ENCODE results near the gene PSD4.

The PSD4 gene

DNA sequence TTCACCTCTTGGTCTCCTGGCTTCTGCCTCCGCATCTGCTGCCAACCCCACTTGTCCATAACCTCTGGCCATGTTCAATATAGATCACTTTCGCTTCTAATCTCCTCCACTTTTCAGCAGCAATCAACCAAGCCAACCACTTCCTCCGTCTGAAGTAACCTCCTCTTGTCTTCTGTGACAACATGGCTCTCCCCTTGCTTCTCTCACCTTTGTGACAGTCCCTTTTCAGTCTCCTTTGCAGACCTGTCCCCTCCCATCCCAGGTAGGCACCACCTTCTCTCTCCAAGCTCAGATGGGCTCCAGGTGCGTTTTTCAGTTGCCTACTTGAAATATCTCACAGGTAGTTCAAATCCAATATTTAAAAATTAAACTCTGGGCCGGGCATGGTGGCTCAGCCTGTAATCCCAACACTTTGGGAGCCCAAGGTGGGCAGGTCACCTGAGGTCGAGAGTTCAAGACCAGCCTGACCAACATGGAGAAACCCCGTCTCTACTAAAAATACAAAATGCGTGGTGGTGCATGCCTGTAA is 4.7 kb upstream of the PSD4 start:
- no peak for DNase-seq

- DNase-seq = no peak
Observed at GRCh38 chr2:113169586-113169985, 4.2 kb upstream of the PSD4 start.

GRCh38 chr2:113171334-113172075 is 2.3 kb upstream of the PSD4 start:
- DNase-seq = no peak

- DNase-seq = no peak
Observed at GRCh38 chr2:113172721-113173541, 840 bp upstream of the PSD4 start.

DNA sequence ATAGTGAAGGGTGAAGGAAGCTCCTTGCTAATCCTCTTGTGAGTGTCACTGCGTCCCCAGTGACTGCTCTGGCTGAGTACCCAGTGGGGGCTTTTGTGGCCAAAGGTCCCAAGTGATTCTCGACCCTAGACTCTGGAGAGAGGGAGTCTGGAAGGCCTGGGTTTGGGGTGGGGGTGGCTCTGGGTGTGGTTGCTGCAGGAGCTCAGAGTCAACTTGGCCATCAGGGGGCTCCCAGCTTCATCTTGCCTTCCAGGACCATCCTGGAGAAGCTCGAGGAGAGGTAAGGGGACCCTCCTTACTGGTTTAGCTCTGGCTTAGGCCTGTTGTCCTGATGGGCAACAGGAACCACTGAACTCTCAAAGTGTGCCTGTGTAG is 592 bp downstream of the PSD4 start:
- no peak for DNase-seq

GRCh38 chr2:113175042-113175628 is 1.4 kb downstream of the PSD4 start:
- DNase-seq = no peak

- DNase-seq = no peak
Observed at GRCh38 chr2:113175736-113176695, 2.2 kb downstream of the PSD4 start.

DNA sequence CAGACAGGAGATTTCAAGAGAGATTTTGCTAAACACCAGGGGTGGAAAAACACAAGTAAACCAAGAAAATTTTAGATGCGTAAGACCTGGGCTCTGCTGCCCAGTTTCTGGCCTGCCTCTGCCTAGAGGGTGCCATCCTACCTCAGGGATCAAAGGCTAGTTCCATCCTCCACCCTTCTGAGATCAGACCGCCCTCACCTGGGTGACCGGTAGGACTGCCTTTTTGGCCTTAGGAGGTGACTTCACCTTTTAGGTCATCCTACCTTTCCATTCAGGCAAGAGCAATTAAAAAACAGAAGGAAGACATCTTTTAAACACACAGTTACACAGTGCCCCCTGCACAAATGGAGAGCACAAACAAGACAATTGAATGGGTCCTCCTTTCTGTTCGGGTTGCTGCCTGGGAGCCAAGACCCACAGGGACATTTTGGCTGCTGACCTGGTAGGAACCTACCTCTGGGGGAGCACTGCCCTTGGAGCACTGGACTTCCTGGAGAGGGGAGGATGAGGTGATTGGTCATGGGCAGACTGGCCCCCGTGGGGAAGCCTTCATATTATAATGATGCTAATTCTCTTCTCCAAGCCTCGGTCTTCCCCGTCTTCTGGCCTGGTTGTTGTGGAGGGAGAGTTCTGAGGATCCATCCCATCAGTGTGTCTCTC is 3.1 kb downstream of the PSD4 start:
- no peak for DNase-seq

DNA sequence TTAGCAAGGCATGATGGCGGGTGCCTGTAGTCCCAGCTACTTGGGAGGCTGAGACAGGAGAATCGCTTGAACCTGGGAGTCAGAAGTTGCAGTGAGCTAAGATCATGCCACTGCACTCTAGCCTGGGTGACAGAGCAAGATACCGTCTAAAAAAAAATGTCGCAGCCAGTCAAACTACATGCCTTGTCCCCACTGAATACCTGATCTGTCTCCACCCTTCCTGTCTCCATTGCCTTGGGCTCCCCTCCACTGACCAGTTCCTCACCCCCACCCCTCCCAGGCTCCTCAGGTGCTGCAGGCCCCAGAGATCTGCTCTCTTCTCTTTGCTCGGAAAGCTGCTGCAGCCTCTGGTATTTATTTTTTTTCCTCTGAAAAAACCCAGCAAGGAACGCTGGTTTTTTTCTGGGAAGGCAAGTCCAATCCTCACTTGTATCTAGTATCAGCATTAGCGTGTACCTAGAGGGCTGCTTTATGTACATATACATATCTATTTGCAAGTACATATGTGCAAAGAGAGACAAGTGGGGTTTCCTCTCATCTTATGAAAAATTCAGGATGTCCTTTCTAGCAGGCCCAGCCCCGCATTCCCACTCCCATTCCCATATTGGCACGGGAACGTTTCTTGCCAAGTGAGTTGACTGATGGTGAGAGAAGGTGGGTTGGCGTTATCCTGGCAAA is 4.4 kb downstream of the PSD4 start:
- DNase-seq = no peak

DNA sequence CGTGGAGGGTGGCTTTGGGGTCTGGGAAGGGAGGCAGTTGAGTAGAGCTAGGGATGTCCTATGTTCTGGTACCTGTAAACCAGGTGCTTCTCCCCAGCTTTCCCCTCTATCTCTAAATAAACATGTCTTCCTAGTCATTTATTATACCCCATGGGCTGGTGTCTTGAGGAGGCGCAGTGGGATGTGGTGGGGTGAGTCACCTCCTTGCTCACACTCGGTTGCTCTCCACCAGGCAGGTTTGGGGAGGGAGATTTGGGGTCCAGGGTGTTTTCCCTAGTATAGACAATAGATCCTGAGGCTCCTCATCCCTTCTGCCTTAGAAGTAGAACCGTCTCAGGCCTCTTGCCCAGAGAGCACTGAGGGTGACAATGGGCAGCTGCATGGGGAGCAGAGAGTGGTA is 5.1 kb downstream of the PSD4 start:
- no peak for DNase-seq

- no peak for DNase-seq
Observed at GRCh38 chr2:113179446-113180045, 5.8 kb downstream of the PSD4 start.

GRCh38 chr2:113180131-113180946 is 6.6 kb downstream of the PSD4 start:
- DNase-seq = no peak

GRCh38 chr2:113181258-113182051 is 7.7 kb downstream of the PSD4 start:
- no peak for DNase-seq

DNA sequence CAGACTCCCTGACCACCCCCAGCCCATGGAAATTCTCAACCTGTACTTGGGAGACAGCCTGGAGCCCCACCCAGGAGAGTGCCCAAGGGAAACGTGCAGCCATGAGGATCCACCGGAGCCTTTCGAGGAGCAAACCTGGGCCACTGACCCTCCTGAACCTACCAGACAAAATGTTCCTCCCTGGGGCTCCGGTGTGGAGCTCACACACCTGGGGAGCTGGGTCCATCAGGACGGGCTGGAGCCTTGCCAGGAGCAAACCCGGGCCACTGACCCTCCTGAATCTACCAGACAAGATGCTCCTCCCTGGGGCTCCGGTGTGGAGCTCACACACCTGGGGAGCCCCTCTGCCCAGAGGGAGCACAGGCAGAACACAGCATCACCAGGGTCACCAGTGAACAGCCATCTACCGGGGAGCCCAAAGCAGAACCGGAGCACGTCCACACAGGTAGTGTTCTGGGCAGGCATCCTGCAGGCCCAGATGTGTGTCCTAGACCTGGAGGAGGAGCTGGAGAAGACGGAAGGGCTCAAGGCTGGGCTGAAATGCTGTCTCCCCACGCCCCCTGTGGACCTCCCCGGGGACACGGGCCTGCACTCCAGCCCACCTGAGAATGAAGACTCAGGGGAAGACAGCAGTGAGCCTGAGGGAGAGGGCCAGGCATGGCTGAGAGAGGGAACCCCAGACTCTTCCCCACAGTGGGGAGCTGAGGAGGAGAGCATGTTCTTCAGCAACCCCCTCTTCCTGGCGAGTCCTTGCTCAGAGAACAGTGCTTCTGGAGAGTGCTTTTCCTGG is 8.9 kb downstream of the PSD4 start:
- no peak for DNase-seq

GRCh38 chr2:113183264-113183663 is 9.5 kb downstream of the PSD4 start:
- DNase-seq = no peak

- DNase-seq = no peak
Observed at GRCh38 chr2:113183703-113184102, 9.9 kb downstream of the PSD4 start.

DNA sequence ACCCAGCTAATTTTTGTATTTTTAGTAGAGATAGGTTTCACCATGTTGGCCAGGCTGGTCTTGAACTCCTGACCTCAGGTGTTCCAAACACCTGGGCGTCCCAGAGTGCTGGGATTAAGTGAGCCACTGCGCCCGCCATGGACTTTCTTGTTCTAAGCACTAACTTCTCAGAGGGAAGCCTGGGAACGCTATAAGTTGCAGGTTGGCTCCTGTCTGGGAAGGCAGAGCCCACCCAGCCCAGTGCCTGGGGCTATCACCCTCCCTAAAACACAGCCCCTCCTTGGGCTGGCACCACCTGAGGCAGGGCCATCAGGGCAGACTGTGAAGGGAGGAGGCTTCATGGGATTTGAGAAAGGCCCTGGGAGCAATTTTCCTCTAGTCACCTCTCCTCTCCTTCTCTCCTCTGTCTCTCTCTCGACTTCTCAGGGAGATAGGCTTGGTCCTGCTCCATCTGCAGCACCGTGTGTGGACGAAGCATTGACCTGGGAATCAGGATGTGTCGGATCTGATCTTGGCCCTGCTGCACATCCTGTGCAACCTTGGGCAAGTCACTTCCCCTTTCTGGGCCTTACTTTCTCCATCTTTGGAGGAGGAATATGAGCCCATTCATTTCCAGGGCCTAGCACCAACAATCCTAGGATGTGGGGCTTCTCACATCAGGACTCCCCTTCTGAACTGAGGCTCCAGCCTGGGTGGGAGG is 10.9 kb downstream of the PSD4 start:
- no peak for DNase-seq

Data from hippocampal formation (tissue), 2 donors.